IMR-90 (cell line): ENCODE results near the gene LRRC8C. TPM values are rescaled to one million over a fixed set of nuclear protein-coding genes. Genes with fewer than 3 reads are reported as not detected.

ENCODE experiments used
- ATAC-seq: fragments of 200-7000 bp; cut with Tn5 transposase; 2 replicates; pipeline ENCODE4 v1.9.1; 2020; ENCODE audit warnings: low read depth, mild to moderate bottlenecking, moderate library complexity
- BruUV-seq: library from RNA; stranded (reverse); fragments of 400-500 nt; replicated peaks from 2 replicates; lab custom pipeline; 2021; lab: Mats Ljungman, UMichigan
- CTCF ChIA-PET: fragments of 300-600 bp; formaldehyde crosslinking; extraction: SDS; loops from one replicate; lab custom pipeline; 2021; ENCODE audit warnings: antibody characterized with exemption; lab: Yijun Ruan, JAX
- POLR2A ChIA-PET: fragments of 300-600 bp; sonication (Branson Sonifier 250); formaldehyde crosslinking; loops from one replicate; lab custom pipeline; 2022; ENCODE audit warnings: antibody characterized with exemption; ENCODE audit not compliant: unreplicated experiment; lab: Charles Lee
- DNase-seq: peaks from one replicate; pipeline ENCODE4 v3.0.0; 2013
- H2AFZ ChIP-seq: replicated peaks from 2 replicates; pipeline ENCODE3; 2013; ENCODE audit warnings: low read length, mild to moderate bottlenecking; ENCODE audit not compliant: poor library complexity
- H2AK5ac ChIP-seq: 2 replicates; pipeline ENCODE4 v1.6.1; 2013; ENCODE audit warnings: low read depth, low read length, inconsistent platforms
- H2AK9ac ChIP-seq: replicated peaks from 2 replicates; pipeline ENCODE3; 2013; ENCODE audit warnings: mild to moderate bottlenecking, low read depth, low read length, moderate library complexity; ENCODE audit not compliant: poor library complexity
- H2BK120ac ChIP-seq: 2 replicates; pipeline ENCODE4 v1.6.1; 2013; ENCODE audit warnings: low read depth, low read length, inconsistent platforms
- H2BK15ac ChIP-seq: 3 replicates; pipeline ENCODE4 v1.6.1; 2013; ENCODE audit warnings: low read depth, low read length, inconsistent platforms
- H2BK20ac ChIP-seq: 2 replicates; pipeline ENCODE4 v1.6.1; 2013; ENCODE audit warnings: low read depth, mild to moderate bottlenecking, inconsistent platforms, low read length, moderate library complexity
- H2BK5ac ChIP-seq: 2 replicates; pipeline ENCODE4 v1.6.1; 2013; ENCODE audit warnings: mild to moderate bottlenecking, low read depth, low read length, inconsistent platforms; ENCODE audit not compliant: poor library complexity, severe bottlenecking
- H3K14ac ChIP-seq: replicated peaks from 2 replicates; pipeline ENCODE4 v1.6.1; 2013; ENCODE audit warnings: low read depth, low read length, inconsistent platforms
- H3K18ac ChIP-seq: 2 replicates; pipeline ENCODE4 v1.6.1; 2013; ENCODE audit warnings: low read depth, low read length, control low read depth
- H3K23ac ChIP-seq: 2 replicates; pipeline ENCODE4 v1.6.1; 2013; ENCODE audit warnings: low read depth, low read length, inconsistent platforms
- H3K27ac ChIP-seq: 2 replicates; pipeline ENCODE4 v1.5.1; 2013; ENCODE audit warnings: mild to moderate bottlenecking, control low read depth, low read length; ENCODE audit not compliant: insufficient read depth
- H3K27me3 ChIP-seq: 2 replicates; pipeline ENCODE4 v1.6.1; 2013; ENCODE audit warnings: low read length; ENCODE audit not compliant: control insufficient read depth, insufficient read depth
- H3K36me3 ChIP-seq: 2 replicates; pipeline ENCODE4 v1.6.1; 2013; ENCODE audit warnings: low read length, mixed read lengths; ENCODE audit not compliant: control insufficient read depth, insufficient read depth
- H3K4ac ChIP-seq: 2 replicates; pipeline ENCODE4 v1.6.1; 2013; ENCODE audit warnings: low read depth, low read length, inconsistent platforms
- H3K4me1 ChIP-seq: 2 replicates; pipeline ENCODE4 v1.6.1; 2013; ENCODE audit warnings: low read length, mixed read lengths; ENCODE audit not compliant: control insufficient read depth, insufficient read depth
- H3K4me2 ChIP-seq: 2 replicates; pipeline ENCODE4 v1.6.1; 2013; ENCODE audit warnings: low read depth, mild to moderate bottlenecking, control low read depth, low read length, moderate library complexity
- H3K4me3 ChIP-seq: 2 replicates; pipeline ENCODE4 v1.5.1; 2013; ENCODE audit warnings: low read depth, mild to moderate bottlenecking, control low read depth, low read length, moderate library complexity; ENCODE audit not compliant: insufficient read depth
- H3K56ac ChIP-seq: 2 replicates; pipeline ENCODE4 v1.6.1; 2013; ENCODE audit warnings: low read length, inconsistent platforms; ENCODE audit not compliant: insufficient read depth; ENCODE audit errors: extremely low read depth
- H3K79me1 ChIP-seq, 2 experiments: 2 replicates each; pipeline ENCODE4 v1.6.1; 2013; ENCODE audit warnings: low read length in 2 of 2, inconsistent platforms in 1 of 2, low read depth in 1 of 2
- H3K9ac ChIP-seq: 2 replicates; pipeline ENCODE4 v1.6.1; 2013; ENCODE audit warnings: low read depth, low read length, control low read depth
- H3K9me1 ChIP-seq: 2 replicates; pipeline ENCODE4 v1.6.1; 2013; ENCODE audit warnings: low read length, inconsistent platforms; ENCODE audit not compliant: insufficient read depth
- H3K9me3 ChIP-seq: 2 replicates; pipeline ENCODE4 v1.6.1; 2013; ENCODE audit warnings: low read length; ENCODE audit not compliant: control insufficient read depth, insufficient read depth
- H4K20me1 ChIP-seq: 2 replicates; pipeline ENCODE4 v1.6.1; 2013; ENCODE audit warnings: low read length, inconsistent platforms; ENCODE audit not compliant: insufficient read depth
- H4K5ac ChIP-seq: 2 replicates; pipeline ENCODE4 v1.6.1; 2013; ENCODE audit warnings: mild to moderate bottlenecking, low read depth, low read length, control low read depth
- H4K8ac ChIP-seq, 2 experiments: 2 replicates each; pipeline ENCODE4 v1.6.1; 2013; ENCODE audit warnings: low read depth in 2 of 2, low read length in 2 of 2, control low read depth in 1 of 2, inconsistent platforms in 1 of 2
- H4K91ac ChIP-seq: 2 replicates; pipeline ENCODE4 v1.6.1; 2013; ENCODE audit warnings: low read depth, low read length, inconsistent platforms; ENCODE audit not compliant: insufficient read depth
- CEBPB ChIP-seq: IDR thresholded peaks from 2 replicates; pipeline ENCODE4 v1.6.1; 2012; ENCODE audit warnings: low read depth, low read length, improper control_type of control experiment
- POLR2A ChIP-seq: IDR thresholded peaks from 2 replicates; pipeline ENCODE4 v1.6.1; 2012; ENCODE audit warnings: mild to moderate bottlenecking, low read depth, low read length
- WGBS, 2 experiments: methylation state at CpG; one replicate each; pipeline versions ENCODE4 v1.1.5 to v1.1.7; 2013; ENCODE audit warnings: missing lambda C conversion rate in 2 of 2; ENCODE audit not compliant: insufficient read length in 1 of 2; ENCODE audit errors: extremely low coverage in 2 of 2; 5-methylcytosine and 5-hydroxymethylcytosine counted together
- dilution Hi-C: fragments of 300-500 bp; cut with HindIII; formaldehyde crosslinking; loops from one replicate; pipeline ENCODE4 v1.14.3; 2018; ENCODE audit warnings: low sequenced_read_pairs; ENCODE audit not compliant: unreplicated experiment
- in situ Hi-C: fragments of 300-500 bp; cut with MboI; formaldehyde crosslinking; loops from 3 replicates; pipeline ENCODE4 v1.14.3; 2019; ENCODE audit warnings: low sequenced_read_pairs, inconsistent platforms, mixed read lengths
- intact Hi-C: fragments of 100-400 bp; cut with micrococcal nuclease; formaldehyde crosslinking; loops from 2 replicates; pipeline ENCODE4 v1.10.0; 2022
- polyA plus RNA-seq, 3 experiments: library from polyadenylated mRNA; depleted of rRNA; stranded (reverse); fragments of >200 nt; gene quantifications; 2 replicates each; pipeline ENCODE4 v1.2.3, GENCODE V29; 2012; ENCODE audit warnings: low replicate concordance in 1 of 3
- total RNA-seq: library from RNA; depleted of rRNA; stranded (reverse); fragments of >200 nt; gene quantifications from 2 replicates; pipeline ENCODE4 v1.2.3, GENCODE V29; 2012

The LRRC8C gene
- total and polyA plus RNA-seq, 2 of the 4 experiments (the other 2 are of a cell fraction): 6.5 to 12.9 TPM

GRCh38 chr1:89703469-89703868, 70.5 kb downstream of the LRRC8C start:
- BruUV-seq: no TSS peak
- Histone ChIP-seq H2AK9ac (no peak overlapping the region), H4K91ac (no peak overlapping the region), H4K5ac (no peak overlapping the region), H2AFZ (no peak overlapping the region), H3K9me1 (no peaks in the 10 kb centered on the region), H3K4me1 (no peaks in the 10 kb centered on the region), H3K23ac (no peak overlapping the region), H3K14ac (no peak overlapping the region), H2BK15ac (no peak overlapping the region), H3K27ac (no peak overlapping the region), H2BK120ac (no peak overlapping the region), H3K27me3 (no peaks in the 10 kb centered on the region), H3K4me2 (no peak overlapping the region), H2BK20ac (no peak overlapping the region), H4K20me1 (no peaks in the 10 kb centered on the region), H3K9ac (no peak overlapping the region), H2BK5ac (no peak overlapping the region), H3K79me1 (peaks cover 23 to 30% of the 10 kb centered on the region in 2 experiments), H3K9me3 (no peaks in the 10 kb centered on the region), H3K18ac (no peak overlapping the region), H3K36me3 (no peaks in the 10 kb centered on the region), H3K4me3 (no peak overlapping the region), H3K4ac (no peak overlapping the region), H2AK5ac (no peak overlapping the region), H4K8ac (no peak overlapping the region), H3K56ac (no peak overlapping the region)
- dilution Hi-C loops (no loop called here), in situ Hi-C loops (no loop called here), intact Hi-C loops (no loop called here)
- POLR2A ChIA-PET: no interaction called here
- DNase-seq (no peak), ATAC-seq (no peak)
- CTCF ChIA-PET: no interaction called here
- WGBS, 2 experiments: no CpG with 5 or more reads among the region's 1 CpG
- TF ChIP-seq CEBPB (no peak), POLR2A (no peak)
